Measurements from ENCODE around the gene BSPRY.

- no peak for TF ChIP-seq CTCF (IDR thresholded peaks at IDR 0.05; ENCODE audit: borderline replicate concordance, extremely low read depth, low read length, poor library complexity, severe bottlenecking)
- no peak for TF ChIP-seq EZH2 (IDR thresholded peaks at IDR 0.05; ENCODE audit: borderline replicate concordance, low read depth, low read length, severe bottlenecking)
Measured at GRCh38 chr9:113310538-113310937, 38.8 kb upstream of the BSPRY start.

Measured in DND-41 (cell line).